HS-5 (cell line): Measurements from ENCODE around the gene ASB5.
"Not testable (repeated sequence)": the region's sequence is repeated elsewhere in the genome, so short reads cannot be mapped to it uniquely, and the experiment has no call there.

ENCODE experiments used
- DNase-seq: peaks from one replicate; pipeline ENCODE4 v3.0.0-alpha.2; 2012; ENCODE audit warnings: low read depth

ASB5 gene

DNA sequence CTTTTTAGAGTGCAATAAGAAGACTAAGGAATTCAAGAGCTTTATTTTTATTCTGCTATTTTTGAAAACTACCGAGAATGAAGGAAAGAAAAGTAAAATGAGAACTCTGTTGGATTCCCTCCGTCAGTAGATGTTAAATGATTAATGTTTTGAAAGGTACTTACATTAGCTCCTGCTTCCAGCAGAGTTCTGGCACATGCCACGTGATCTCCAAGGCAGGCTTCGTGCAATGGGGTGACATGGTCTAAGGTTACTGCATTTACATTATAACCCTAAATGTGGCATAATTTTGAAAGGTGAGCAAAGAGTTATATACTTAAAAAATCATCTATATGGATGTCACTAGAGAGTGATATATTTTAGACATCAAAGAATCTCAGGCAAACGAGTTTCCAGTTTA, 46.9 kb downstream of the ASB5 start:
- no peak for DNase-seq

DNA sequence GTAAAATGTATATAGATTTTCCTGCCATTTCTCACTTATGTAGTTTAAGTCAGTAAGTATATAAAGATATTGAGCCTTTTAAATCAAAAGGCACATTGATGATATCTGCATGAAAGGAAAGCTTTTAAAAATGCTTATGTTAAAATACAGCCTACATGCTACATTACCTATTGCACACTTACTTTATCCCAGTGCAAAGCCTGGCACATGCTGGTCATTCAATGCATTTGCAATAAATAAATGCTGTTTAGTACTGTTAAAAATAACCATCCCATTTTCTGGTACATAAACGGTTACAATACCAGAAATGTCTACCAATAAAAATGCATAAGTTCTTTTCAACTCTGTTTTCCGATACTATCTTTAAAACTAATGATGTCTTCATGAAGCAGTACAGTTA, 51.5 kb downstream of the ASB5 start:
- DNase-seq: no peak

DNA sequence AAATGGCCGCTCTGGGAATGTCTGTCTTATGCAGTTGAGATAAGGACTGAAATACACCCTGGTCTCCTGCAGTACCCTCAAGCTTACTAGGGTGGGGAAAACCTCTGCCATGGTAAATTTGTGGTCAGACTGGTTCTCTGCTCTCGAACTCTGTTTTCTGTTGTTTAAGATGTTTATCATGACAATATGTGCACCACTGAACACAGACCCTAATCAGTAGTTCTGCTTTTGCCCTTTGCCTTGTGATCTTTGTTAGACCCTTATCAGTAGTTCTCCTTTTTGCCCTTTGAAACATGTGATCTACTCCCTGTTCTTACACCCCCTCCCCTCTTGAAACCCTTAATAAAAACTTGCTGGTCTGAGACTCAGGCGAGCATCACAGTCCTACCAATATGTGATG, 56.7 kb downstream of the ASB5 start:
- DNase-seq: not testable (repeated sequence)

DNA sequence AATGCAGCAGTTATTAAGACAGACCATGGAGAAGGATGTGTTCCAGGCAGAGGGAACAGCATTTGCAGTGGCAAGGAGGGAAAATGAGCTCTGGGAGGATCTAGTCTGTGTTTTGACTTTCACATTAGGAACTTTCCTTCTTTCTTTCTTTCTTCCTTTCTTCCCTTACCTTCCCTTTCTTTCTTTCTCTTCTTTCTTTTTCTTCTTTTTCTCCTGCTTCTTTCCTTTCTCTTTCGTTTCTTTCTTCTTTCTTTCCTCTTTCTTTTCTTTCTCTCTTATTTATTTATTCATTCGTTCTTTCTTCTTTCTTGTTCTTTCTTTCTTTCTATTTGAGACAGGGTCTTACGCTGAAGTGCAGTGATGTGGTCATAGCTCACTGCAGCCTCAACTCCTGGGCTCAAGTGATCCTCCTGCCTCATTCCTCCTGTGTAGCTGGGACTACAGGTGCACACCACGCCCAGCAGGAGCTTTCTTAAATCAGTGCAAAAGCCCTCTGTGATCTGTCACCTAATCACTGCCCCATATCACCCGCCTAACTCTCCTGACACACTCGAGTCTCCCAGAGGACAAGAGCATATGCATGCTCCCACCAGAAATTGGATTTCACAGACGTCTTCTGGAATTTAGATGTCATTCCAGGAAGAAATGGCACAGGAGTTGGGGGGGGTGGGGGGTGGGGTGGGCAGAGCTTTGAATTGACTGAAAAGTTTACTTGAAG, 58.3 kb downstream of the ASB5 start:
- DNase-seq: no peak

DNA sequence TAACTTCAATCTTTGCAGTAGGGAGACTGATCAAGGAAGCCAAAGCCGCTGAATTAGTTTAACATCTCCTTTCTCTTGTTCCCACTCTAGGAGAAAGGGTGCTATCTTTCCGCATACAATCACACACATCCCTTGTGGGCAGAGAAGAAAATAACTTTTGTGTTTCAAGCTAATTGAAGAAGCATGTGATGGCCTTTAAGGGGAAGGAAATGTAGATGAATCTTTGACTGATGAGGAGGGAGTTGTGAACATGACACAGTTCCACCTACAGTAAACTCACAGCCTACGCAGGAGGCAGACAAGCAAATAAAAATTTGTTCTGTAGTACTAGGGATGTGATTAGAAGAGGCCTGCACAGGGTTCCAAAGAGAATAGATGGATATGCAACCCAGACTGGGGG, 58.9 kb downstream of the ASB5 start:
- DNase-seq: no peak

DNA sequence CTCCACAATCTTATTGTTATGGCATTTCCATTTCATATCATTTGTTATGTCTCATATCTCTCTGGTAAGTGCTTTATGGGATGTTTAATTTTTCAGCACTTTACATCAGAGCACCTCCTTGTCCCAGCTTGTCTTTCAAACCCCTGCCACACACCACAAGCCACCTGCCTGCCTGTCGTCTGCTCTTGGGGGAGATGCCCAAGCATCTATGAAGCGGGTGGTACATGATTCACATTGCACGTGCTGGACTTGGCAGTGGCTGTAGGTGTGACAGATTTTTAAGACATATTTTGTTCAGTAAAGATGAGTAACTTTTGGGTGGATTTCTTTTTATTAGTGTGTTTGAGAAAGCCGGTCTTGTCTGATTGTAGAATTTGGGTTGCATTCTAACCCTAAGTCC, 59.5 kb downstream of the ASB5 start:
- no peak for DNase-seq

DNA sequence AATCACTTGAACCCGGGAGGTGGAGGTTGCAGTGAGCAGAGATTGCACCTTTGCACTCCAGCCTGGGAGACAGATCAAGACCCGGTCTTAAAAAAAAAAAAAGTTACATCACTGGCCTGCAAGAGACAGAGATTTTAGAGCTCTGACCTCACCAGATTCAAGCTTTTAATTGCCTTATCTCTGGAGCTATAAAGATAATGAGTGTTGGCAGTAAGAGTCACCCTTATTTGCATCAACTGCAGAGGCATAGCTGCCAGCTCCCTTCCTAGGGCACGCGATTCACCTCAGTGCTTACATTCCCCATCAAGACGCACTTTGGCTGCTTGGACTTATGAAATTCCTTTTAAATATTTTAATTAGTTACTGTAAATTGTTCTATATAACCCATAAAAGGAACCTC, 61.2 kb downstream of the ASB5 start:
- DNase-seq: no peak

DNA sequence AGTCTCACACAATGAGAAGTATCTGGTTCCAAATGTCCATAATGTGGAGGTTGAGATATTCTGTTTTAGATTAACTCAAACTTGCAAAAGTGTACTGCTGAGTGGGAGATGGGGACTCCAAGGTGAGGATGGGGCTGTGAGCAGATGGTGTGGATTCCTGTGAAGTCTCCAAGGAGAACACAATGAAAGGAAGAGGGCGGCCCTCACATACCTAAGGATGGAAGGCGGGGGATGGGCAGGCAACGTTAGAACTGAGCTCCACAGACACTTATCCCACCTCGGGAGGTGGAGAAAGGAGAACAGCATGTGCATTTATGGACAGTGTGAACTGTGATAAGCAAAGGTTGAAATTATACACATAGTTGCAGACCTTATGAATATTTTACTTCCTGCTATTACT, 63.7 kb downstream of the ASB5 start:
- DNase-seq: no peak

DNA sequence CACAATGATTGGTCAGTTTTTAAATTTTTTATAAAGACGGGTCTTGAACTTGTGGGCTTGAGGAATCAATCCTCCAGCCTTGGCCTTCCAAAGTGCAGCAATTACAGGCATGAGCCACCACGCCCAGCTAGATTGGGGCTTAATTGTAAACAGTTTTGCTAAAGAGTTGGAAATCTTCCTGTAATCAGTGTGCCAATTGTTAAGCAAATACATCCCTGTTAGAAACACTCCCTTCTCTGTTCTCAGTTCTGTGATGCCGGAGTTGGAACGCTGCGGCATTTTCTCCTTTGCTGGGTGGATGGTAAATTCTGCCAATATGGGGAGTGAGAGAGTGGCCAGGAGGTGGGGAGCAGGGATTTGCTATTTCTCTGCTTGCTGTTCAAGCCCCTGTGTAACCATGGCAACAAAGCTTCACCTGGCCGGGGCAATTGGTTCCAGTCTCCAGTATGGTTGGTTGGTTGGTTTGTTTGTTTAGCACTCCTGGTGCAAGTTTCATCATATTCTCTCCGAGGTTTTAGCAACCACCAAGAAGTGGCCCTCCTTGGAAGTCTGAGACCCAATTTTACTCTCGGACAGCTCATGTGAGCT, 70.6 kb downstream of the ASB5 start:
- no peak for DNase-seq

DNA sequence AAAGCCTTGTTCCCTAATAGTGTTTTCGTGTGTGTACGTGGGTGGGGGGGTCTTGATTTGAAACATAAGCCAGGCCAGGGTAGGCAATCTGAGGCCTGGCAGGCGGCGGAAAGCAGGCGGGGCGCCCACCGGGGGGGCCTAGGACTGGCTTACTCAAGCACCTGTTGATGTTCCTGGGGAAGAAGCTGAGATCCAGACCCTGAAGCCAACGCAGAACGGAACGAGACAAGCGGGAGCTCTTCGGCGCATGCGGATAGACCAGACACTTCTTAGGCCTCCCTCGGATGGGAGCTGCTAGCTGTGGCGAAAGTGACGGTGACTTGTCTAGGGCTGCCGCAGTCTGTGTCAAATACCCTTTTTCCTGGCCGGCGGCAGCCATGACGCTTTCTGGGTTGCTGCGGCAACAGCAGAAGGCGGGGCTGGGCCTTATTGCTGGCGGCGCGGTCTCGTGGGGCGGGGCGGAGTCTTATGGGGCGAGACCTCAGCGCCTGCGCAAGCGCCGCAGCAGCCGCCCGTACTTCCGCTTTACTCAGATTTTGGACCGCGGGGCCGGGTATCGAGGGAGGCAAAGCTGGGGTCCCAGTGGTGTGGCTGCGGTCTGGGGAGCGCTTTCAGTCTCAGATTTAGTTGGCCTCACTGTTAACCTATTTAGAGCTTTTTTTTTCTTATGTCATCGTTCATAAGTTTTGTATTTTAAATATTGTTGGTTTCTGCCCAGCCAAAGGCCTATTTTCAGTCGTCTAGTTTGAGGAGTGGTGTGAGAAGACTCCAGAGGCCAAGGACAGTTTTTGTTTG, 73.6 kb downstream of the ASB5 start, which contains the start of gene SPATA4:
TSS of gene SPATA4 (minus strand) at position 402 of the 795 bp plus-strand sequence. CDS start at position 379, 23 bp downstream.
- DNase-seq: peak; percentile 51

DNA sequence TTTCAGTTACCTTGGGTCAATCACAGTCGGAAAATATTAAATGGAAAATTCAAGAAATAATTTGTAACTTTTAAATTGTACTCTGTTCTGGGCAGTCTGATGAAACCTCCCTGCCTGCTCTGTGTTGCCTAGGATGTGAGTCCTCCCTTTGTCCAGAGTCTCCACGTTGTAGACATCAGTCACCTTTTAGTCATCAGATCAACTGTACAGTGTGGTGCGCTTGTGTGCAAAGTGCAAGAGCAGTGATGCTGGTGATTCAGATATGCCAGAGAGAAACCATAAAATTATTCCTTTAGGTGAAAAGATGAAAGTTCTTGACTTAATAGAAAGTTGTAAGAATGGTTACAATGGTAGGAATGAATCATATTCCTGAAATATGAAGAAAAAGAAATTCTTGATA, 75.1 kb downstream of the ASB5 start:
- peak; percentile 69 for DNase-seq

DNA sequence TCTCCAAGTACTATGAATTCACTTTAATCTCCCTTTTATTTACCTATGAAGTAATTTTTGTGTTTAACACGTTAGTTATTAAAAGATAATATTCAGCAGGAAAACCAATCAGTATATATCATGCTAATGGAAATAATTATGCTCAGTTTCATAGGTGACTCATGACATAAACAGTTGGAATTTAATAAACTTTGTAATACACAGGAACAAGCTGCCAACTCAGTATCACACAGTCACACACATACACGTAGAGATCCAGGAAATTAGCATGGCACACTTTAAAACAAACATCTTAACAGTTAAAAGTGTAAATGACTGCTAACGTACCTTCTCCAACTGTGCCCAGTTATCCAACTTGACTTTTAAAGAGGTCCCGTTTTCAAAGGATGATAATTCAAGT, 75.9 kb downstream of the ASB5 start:
- no peak for DNase-seq

DNA sequence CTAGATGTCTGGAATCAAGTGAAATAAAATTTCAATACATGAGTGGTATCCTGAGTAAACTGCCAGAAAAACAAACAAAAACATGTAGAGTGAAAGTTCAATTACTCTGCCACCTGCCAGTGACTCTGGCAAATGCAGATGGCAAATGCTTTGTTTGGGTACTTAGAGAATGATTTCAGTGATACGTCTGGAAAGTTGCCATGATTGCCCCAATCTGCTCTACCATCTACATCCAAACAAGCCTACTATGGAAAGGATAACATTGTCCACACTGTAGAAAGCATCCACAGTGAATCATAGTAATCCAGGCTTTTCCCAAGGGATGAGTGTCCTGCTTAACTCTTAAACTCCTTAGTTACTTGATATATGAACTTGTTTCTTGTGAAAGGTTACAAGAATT, 77.0 kb downstream of the ASB5 start:
- DNase-seq: no peak

DNA sequence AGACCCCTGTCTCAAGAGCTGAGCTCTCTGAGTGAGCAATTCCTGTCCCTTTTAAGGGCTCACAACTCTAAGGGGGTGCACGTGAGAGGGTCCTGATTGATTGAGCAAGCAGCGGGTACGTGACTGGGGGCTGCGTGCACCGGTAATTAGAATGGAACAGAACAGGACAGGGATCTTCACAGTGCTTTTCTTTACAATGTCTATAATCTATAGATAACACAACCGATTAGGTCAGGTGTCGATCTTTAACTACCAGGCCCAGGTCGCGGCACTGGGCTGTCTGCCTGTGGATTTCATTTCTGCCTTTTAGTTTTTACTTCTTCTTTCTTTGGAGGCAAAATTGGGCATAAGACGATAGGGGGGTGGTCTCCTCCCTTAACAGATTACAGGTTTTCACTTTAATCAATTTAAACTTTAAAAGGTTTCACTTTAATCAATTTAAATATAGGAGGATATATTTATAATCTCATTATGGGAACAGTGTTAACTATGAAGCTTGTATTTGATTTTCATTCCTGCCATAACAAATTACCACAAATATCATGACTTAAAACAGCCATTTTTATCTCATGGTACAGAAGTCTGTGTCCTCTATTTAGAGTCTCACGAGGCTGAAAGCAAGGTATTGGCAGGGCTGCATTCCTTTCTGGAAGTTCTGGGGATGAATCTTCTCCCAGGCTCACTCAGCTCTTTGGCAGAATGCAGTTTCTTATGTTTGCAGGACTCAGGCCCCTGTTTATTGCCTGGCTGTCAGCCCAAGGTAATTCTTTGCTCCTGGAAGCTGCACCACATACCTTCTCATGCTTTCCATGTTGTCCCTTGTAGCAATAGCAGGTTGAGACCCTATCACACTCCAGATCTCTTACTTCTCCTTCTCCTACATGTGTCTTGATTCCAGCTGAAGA, 78.9 kb downstream of the ASB5 start:
- no peak for DNase-seq

DNA sequence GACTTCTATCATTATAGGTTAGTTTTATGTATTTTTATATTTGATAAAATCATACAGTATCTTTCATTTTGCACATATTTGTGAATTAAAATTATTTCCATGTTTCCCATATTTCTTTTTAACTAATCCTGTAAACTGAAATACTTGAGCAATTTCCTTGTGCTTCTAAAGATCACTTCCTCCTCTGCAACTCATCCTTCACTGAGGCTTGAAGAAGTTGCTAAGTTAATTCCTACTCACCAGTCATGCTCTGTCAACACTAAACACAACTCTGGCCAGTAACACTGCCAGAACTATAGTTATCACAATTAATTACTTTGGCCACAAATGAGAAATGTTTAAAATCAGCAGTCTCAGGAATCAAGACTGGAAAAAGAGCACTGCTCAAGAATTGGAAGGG, 80.4 kb downstream of the ASB5 start:
- DNase-seq: no peak

DNA sequence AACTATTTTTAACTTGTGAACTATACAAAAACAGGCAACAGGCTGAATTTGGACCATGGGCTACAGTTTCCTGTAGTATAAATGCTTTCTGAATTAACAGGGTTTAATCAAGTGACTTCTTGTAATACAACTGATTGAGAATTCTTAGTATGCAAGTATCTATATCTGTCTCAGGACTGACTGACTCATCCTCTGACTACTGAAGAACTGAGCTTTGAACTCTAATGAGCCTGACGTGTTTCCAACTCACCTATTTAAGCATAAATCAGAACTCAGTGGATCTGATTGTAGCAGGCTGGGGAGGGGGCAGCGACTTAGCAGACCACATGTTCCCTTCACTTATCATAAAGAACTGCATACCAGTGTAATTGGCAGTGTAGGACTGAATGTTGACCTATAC, 81.4 kb downstream of the ASB5 start:
- no peak for DNase-seq

DNA sequence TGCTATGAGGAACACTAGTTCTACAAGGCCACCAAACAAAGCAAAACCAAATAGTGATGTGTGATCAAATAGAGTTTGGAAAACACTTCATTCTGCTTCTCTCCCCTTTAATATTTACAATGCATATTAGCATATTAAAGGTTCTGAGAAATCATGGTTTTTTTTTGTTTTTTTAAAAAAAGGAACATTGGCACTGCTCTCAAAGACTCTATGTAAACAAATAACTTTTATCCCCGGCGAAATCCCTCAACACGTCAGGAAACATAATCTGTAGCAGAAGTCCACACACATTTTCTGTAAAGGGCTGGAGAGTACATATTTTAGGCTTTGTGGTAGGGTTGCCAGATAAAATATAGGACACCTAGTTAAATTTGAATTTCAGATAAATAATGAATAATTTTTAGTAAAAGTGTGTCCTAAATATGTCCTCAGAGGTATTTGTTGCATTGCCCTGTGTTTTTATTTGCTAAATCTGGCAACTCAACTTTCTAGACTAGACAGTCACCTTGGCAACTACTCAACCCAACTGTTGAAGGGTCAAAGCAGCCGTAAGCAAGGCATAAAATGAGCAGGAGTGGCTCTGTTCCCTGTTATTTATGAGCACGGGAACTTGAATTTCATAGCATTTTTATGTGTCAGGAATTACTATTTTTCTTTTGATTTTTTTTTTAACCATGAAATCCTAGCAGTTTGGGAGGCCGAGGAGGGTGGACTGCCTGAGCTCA, 82.2 kb downstream of the ASB5 start:
- DNase-seq: no peak

DNA sequence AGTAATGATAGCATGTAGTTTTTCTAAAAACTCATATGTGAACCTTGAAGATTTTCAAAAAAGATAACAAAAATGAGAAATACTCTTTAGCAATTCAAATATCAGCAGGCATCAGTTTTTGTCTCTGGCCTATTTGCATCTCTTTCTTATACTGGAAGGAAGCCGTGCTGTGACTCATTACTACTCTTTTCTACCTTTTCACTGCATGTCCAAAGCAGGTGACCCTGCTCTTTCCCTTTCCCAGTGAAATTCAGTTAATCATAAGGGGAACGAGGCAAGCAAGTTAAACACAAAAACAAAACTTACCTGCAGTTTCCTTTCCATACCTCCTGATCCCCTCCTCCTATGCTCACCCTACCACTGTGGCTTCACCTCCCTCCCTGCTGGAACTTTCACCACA, 83.0 kb downstream of the ASB5 start:
- no peak for DNase-seq

DNA sequence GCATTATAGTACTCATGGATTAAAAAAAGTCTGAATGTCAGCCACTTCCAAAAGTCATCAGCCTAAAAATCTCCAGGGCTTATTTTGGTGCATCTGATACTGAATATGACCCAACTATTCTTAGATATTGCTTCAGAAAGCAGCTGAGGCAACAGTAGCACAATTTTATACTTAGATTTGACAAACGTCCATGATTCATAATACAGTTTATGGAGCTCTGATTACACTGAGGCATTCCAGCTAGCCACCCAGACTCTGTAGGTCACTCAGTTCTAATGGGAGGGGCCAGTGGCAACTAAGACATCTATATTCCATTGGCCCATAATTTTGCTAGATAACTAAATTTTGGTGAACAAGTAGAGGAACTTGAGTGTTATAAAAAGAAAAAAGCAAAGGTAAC, 84.0 kb downstream of the ASB5 start:
- DNase-seq: no peak
